ENCODE results near the gene DOP1A. TPM values are rescaled to one million over a fixed set of nuclear protein-coding genes. Genes with fewer than 3 reads are reported as not detected.

Gene DOP1A
- total RNA-seq, 1 experiment from 2014 or later, result 31.9 TPM

- intact Hi-C loops (cut with micrococcal nuclease; ENCODE audit: unreplicated experiment), result loop anchor here (10.0 kb wide), 2 partner anchors 303 to 353 kb away; no protein-coding TSS in a partner anchor
Observed at GRCh38 chr6:83062225-83062624, 5.2 kb upstream of the DOP1A start.

DNA sequence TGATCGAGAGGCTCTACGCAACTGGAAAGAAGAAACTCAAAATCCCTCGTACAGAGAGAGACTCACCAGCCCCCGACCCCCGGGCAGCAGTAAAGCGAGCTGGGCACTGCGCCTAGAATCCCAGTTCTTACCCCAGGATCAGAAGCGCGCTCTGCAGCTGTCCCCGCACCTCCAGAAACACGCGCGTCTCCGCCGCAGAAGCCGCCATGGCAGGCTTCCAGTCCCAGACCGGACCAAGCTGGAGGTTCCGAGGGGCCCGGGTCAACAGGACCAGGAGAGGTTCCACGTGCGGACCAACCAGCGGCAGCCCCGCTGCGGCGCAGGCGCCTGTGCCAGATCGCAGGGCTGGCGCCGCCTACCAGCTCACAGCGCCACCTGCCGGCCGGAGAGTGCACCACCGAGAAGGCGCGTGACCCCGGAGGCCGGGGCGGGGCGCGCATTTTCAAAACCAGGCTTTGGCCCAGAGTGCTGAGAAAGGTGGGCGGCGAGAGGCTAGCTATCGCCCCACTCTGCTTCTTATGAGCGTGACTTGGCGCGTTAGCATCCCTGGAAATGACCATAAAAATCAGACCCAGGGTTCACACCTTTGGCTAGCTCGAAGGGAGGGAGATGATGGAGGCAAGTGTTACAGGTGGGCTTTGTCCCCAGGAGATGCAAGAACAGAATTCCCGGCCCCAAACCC is 1.8 kb upstream of the DOP1A start, which contains the start of gene UBE3D:
Gene UBE3D, minus strand, starts transcription at position 331 of the 682 bp plus-strand sequence. Its CDS starts 123 bp downstream, at position 208.
- intact Hi-C loops (cut with micrococcal nuclease; ENCODE audit: unreplicated experiment), result loop anchor here (2.0 to 10.0 kb wide), 3 partner anchors 299 to 449 kb away; no protein-coding TSS in a partner anchor
- Histone ChIP-seq H3K27ac (ENCODE audit: low read depth, low read length, poor library complexity, severe bottlenecking) (peak within 1 kb of the TSS; percentile 78), H3K4me3 (ENCODE audit: low read depth, low read length, poor library complexity, severe bottlenecking) (peak within 1 kb of the TSS; percentile 75), H3K9me3 (ENCODE audit: low read depth, low read length, poor library complexity, severe bottlenecking) (no peaks in the 10 kb centered on the region), H3K36me3 (ENCODE audit: insufficient read depth, low read length, poor library complexity, severe bottlenecking) (peaks cover 7% of the 10 kb centered on the region), H3K27me3 (replicated peaks; ENCODE audit: insufficient read depth, low read depth, low read length, poor library complexity) (no peaks in the 10 kb centered on the region), H3K4me1 (ENCODE audit: insufficient read depth, low read length, poor library complexity, severe bottlenecking) (peaks cover 37% of the 10 kb centered on the region)
- POLR2A ChIA-PET (ENCODE audit: low non-redundant PET), result interaction anchor here (0.6 kb wide), 1 partner anchor 812 kb away, joined by 3 read pairs; no protein-coding TSS in a partner anchor
- peak; percentile 87 for DNase-seq (ENCODE audit: low spot score)
- no TSS peak for BruUV-seq (replicated peaks)
- CTCF ChIA-PET, result interaction anchor here (0.5 to 4.5 kb wide), 10 partner anchors 11 to 991 kb away, joined by 3 to 42 read pairs (median 4); no protein-coding TSS in a partner anchor
- TF ChIP-seq CTCF (conservative IDR thresholded peaks at IDR 0.05; ENCODE audit: low read depth, low read length), result peak; percentile 98
- TF ChIP-seq EZH2 (IDR thresholded peaks at IDR 0.05; ENCODE audit: borderline replicate concordance, low read depth, low read length, poor library complexity, severe bottlenecking), result no peak

More at GRCh38 chr6:83062225-83062624, 5.2 kb upstream of the DOP1A start:
- Histone ChIP-seq H3K27ac (ENCODE audit: low read depth, low read length, poor library complexity, severe bottlenecking) (peak overlapping the region; percentile 57), H3K36me3 (ENCODE audit: insufficient read depth, low read length, poor library complexity, severe bottlenecking) (peaks cover 23% of the 10 kb centered on the region), H3K4me3 (ENCODE audit: low read depth, low read length, poor library complexity, severe bottlenecking) (no peak overlapping the region), H3K27me3 (replicated peaks; ENCODE audit: insufficient read depth, low read depth, low read length, poor library complexity) (no peaks in the 10 kb centered on the region), H3K9me3 (ENCODE audit: low read depth, low read length, poor library complexity, severe bottlenecking) (no peaks in the 10 kb centered on the region), H3K4me1 (ENCODE audit: insufficient read depth, low read length, poor library complexity, severe bottlenecking) (peaks cover 35% of the 10 kb centered on the region)
- ChIA-PET POLR2A (ENCODE audit: low non-redundant PET) (no interaction called here), CTCF (no interaction called here)
- no TSS peak for BruUV-seq (replicated peaks)
- DNase-seq (ENCODE audit: low spot score), result peak; percentile 89
- no peak for TF ChIP-seq EZH2 (IDR thresholded peaks at IDR 0.05; ENCODE audit: borderline replicate concordance, low read depth, low read length, poor library complexity, severe bottlenecking)
- peak; percentile 35; the same call in 1 of the 2 replicates for TF ChIP-seq CTCF (conservative IDR thresholded peaks at IDR 0.05; ENCODE audit: low read depth, low read length)

DNA sequence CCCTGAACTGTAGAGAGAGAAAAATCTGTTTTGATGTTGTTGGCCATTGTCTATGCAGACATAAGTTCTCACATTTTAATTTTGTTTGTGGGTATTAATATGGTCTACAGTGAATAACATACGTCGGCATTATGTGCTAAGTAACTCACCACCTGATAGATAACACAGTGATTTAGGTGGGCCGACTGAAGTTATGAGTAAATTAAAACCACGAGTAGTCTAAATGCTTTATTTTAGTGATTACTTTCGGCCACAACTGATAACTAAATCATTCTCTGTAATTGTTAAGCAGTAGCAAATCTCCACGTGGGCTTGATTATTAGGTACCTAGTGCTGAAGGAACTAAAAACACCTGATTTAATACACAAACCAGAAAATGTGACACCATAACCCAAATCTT is 1.1 kb downstream of the DOP1A start:
- intact Hi-C loops (cut with micrococcal nuclease; ENCODE audit: unreplicated experiment), result loop anchor here (10.0 kb wide), 2 partner anchors 296 to 346 kb away; no protein-coding TSS in a partner anchor
- POLR2A ChIA-PET (ENCODE audit: low non-redundant PET), result no interaction called here
- Histone ChIP-seq H3K9me3 (ENCODE audit: low read depth, low read length, poor library complexity, severe bottlenecking) (no peaks in the 10 kb centered on the region), H3K27me3 (replicated peaks; ENCODE audit: insufficient read depth, low read depth, low read length, poor library complexity) (no peaks in the 10 kb centered on the region), H3K4me3 (ENCODE audit: low read depth, low read length, poor library complexity, severe bottlenecking) (peak overlapping the region; percentile 91), H3K4me1 (ENCODE audit: insufficient read depth, low read length, poor library complexity, severe bottlenecking) (peaks cover 25% of the 10 kb centered on the region), H3K27ac (ENCODE audit: low read depth, low read length, poor library complexity, severe bottlenecking) (peak overlapping the region; percentile 80), H3K36me3 (ENCODE audit: insufficient read depth, low read length, poor library complexity, severe bottlenecking) (no peaks in the 10 kb centered on the region)
- BruUV-seq (replicated peaks), result TSS peak; percentile 34
- CTCF ChIA-PET, result interaction anchor here (4.5 kb wide), 1 partner anchor 147 kb away, joined by 42 read pairs; no protein-coding TSS in a partner anchor
- no peak for DNase-seq (ENCODE audit: low spot score)
- TF ChIP-seq EZH2 (IDR thresholded peaks at IDR 0.05; ENCODE audit: borderline replicate concordance, low read depth, low read length, poor library complexity, severe bottlenecking), result no peak
- TF ChIP-seq CTCF (conservative IDR thresholded peaks at IDR 0.05; ENCODE audit: low read depth, low read length), result no peak
